Prostate gland (tissue), 2 donors: ENCODE data around the gene LRP2. TPM values are rescaled to one million over a fixed set of nuclear protein-coding genes. Genes with fewer than 3 reads are reported as not detected.
"Not testable (repeated sequence)": the region's sequence is repeated elsewhere in the genome, so short reads cannot be mapped to it uniquely, and the experiment has no call there.

ENCODE experiments used
- DNase-seq: peaks from one replicate; pipeline ENCODE4 v3.0.0-alpha.2; 2019; ENCODE audit warnings: low spot score
- H3K27ac ChIP-seq, 2 donors: fragments of 200-600 bp; sonication (generic); 2 replicates each; pipeline ENCODE4 v1.5.1; 2017 to 2019
- H3K27me3 ChIP-seq: fragments of 200-600 bp; sonication (generic); replicated peaks from 2 replicates; pipeline ENCODE4 v1.5.1; 2019; ENCODE audit not compliant: insufficient read depth
- H3K36me3 ChIP-seq, 2 donors: fragments of 200-600 bp; sonication (generic); 1 replicate in 1 of 2; 2 replicates in 1 of 2; pipeline versions ENCODE4 v1.5.1 to v1.8.1; 2017 to 2019
- H3K4me1 ChIP-seq: fragments of 200-600 bp; sonication (generic); replicated peaks from 2 replicates; pipeline ENCODE4 v1.5.1; 2019
- H3K4me3 ChIP-seq, 2 donors: fragments of 200-600 bp; sonication (generic); 2 replicates each; pipeline ENCODE4 v1.5.1; 2017 to 2019
- H3K9me3 ChIP-seq: fragments of 200-600 bp; sonication (generic); 2 replicates; pipeline ENCODE4 v1.5.1; 2017
- POLR2A ChIP-seq: fragments of 450-650 bp; IDR thresholded peaks from one replicate; pipeline ENCODE4 v1.6.1; 2016; ENCODE audit warnings: antibody characterized with exemption, mild to moderate bottlenecking
- POLR2AphosphoS5 ChIP-seq: sonication (generic); formaldehyde crosslinking; IDR thresholded peaks from one replicate; pipeline ENCODE4 v1.6.1; 2017; ENCODE audit warnings: antibody characterized with exemption
- WGBS: methylation state at CpG from one replicate; pipeline ENCODE4 v1.1.5; 2018; 5-methylcytosine and 5-hydroxymethylcytosine counted together
- intact Hi-C: fragments of 100-400 bp; cut with DNase I; formaldehyde crosslinking; loops from one replicate; pipeline ENCODE4 v1.14.2; 2022
- total RNA-seq, 2 donors: library from RNA; depleted of rRNA; stranded (reverse); fragments of >200 nt; gene quantifications; one replicate each; pipeline ENCODE4 v1.1.0, GENCODE V29; 2016
- TF ChIP-seq, protein P1 (sequence below), 4 experiments: fragments of 200-600 bp in 2 of 4; fragments of 450-650 bp in 2 of 4; sonication (generic) in 2 of 4; IDR thresholded peaks; 1 replicate in 3 of 4; 2 replicates in 1 of 4; pipeline ENCODE4 v1.5.1; 2016 to 2019; ENCODE audit warnings: antibody characterized with exemption in 4 of 4, mild to moderate bottlenecking in 2 of 4, moderate library complexity in 2 of 4

Gene LRP2
- 1 to 10 TPM; 1.6 to 9.5 TPM for total RNA-seq

DNA sequence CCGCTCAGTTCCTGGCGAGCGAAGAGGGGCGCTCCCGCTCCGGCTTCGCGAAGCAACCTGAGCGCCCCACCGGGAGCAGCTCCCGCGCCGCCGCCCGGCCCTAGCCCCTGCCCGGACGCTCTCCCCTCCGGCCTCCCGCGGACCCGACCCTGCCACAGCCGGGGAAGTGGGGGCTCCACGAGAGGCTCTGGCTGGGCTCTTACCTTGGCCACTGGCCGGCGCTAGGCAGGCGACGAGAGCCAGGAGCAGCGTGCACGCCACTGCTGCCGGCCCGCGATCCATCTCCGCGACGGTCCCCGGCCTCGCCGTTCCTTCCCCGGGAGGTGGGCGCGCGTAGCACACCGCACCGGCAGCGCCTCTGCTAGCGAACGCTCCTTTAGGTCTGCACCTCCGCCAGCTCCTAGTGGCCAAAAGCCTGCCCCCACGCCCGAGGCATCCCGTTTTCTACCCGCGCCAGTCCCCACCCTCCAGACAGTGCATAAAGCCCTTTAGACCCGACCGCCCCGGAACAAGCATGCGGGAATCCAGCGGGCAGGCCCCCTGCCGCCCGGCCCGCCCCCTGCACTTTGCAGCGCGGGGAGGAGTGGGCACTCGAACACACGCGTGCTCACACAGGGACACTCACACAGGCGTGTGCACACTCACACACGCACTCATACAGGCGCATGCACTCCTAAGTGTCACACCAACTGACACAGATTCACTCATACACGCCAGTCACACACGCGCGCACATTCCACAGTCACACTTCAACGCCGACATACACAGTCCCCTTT, at the start of gene LRP2:
Gene LRP2, minus strand, starts transcription at position 417 of the 776 bp plus-strand sequence. Its CDS starts 135 bp downstream, at position 282.
- intact Hi-C loops = no loop called here
- peaks cover 5% of the 10 kb centered on the region for H3K27me3 ChIP-seq
- no peak for DNase-seq
- H3K36me3 ChIP-seq = no peaks in the 10 kb centered on the region
- under 1% methylated on average over 48 of the region's 75 CpGs for WGBS
- no peaks in the 10 kb centered on the region for H3K9me3 ChIP-seq
- TF ChIP-seq, protein P1, sequence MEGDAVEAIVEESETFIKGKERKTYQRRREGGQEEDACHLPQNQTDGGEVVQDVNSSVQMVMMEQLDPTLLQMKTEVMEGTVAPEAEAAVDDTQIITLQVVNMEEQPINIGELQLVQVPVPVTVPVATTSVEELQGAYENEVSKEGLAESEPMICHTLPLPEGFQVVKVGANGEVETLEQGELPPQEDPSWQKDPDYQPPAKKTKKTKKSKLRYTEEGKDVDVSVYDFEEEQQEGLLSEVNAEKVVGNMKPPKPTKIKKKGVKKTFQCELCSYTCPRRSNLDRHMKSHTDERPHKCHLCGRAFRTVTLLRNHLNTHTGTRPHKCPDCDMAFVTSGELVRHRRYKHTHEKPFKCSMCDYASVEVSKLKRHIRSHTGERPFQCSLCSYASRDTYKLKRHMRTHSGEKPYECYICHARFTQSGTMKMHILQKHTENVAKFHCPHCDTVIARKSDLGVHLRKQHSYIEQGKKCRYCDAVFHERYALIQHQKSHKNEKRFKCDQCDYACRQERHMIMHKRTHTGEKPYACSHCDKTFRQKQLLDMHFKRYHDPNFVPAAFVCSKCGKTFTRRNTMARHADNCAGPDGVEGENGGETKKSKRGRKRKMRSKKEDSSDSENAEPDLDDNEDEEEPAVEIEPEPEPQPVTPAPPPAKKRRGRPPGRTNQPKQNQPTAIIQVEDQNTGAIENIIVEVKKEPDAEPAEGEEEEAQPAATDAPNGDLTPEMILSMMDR (IDR thresholded peaks at IDR 0.05) = no peak
- TF ChIP-seq POLR2A = no peak
- TF ChIP-seq POLR2AphosphoS5 = no peak
- H3K27ac ChIP-seq = no peak within 1 kb of the TSS
- H3K4me1 ChIP-seq = peaks cover 11% of the 10 kb centered on the region
- peak within 1 kb of the TSS; percentile 16 to 42 for H3K4me3 ChIP-seq

DNA sequence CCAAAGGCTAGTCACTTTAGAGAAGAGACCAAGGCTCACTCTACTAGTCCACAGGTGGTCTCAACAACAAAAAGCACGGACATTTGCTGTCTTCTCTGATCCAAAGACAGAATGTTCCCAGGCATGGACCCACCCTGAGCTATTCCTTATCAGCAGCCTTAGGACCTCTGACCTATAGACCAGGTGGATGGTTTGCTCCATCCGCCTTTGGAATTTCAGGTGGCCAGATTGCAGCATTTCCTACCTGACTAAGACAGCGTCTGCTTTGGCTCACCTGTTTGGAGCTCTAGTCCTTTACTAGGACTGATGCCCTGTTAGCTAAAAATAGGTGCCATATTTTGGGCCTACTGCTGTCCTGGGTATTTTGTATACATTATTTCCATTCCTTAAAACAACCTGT, 44.6 kb upstream of the LRP2 start:
- H3K36me3 ChIP-seq = no peaks in the 10 kb centered on the region
- H3K4me3 ChIP-seq = no peak overlapping the region
- 92% methylated on average over 3 of the region's 3 CpGs for WGBS
- no peak for DNase-seq
- no peaks in the 10 kb centered on the region for H3K27me3 ChIP-seq
- H3K9me3 ChIP-seq = no peaks in the 10 kb centered on the region
- no peak for TF ChIP-seq POLR2A
- TF ChIP-seq POLR2AphosphoS5 = no peak
- TF ChIP-seq, protein P1 (IDR thresholded peaks at IDR 0.05) = no peak
- H3K4me1 ChIP-seq = no peaks in the 10 kb centered on the region
- H3K27ac ChIP-seq = no peak overlapping the region
- intact Hi-C loops = no loop called here

DNA sequence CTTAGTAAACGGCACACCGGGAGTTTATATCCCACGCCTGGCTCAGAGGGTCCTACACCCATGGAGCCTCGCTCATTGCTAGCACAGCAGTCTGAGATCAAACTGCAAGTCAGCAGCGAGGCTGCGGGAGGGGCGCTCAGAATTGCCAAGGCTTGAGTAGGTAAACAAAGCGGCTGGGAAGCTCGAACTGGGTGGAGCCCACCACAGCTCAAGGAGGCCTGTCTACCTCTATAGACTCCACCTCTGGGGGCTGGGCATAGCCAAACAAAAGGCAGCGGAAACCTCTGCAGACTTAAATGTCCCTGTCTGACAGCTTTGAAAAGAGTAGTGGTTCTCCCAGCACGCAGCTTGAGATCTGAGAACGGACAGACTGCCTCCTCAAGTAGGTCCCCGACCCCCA, 37.2 kb upstream of the LRP2 start:
- H3K4me3 ChIP-seq, H3K27me3 ChIP-seq, H3K9me3 ChIP-seq, H3K36me3 ChIP-seq, DNase-seq, intact Hi-C loops, H3K4me1 ChIP-seq, H3K27ac ChIP-seq: not testable (repeated sequence)
- whole genome bisulfite sequencing = 77% methylated on average over 13 of the region's 13 CpGs

DNA sequence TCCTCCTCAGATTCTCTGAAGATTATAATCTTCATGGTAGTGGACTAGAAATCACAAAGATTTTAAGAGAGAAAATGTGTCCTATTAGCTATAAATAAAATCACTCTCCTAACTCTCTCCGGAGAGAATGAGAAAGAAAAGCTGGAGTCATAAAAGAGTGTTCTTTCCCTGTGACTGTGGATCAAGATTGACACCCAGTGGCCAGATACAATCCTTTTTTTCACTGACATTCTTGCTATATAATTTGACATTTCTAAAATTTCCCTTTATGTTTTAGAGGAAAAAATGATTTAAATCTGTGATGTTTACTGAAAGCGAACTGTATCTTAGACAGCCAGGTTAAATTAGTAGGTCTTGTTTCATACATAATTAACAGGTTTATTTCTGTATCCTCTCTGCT, 35.4 kb upstream of the LRP2 start:
- no peak overlapping the region for H3K4me3 ChIP-seq
- no peaks in the 10 kb centered on the region for H3K9me3 ChIP-seq
- TF ChIP-seq, protein P1 (IDR thresholded peaks at IDR 0.05) = peak in 3 of 4 experiments; percentile 22 to 42 (median 42)
- no peak for TF ChIP-seq POLR2A
- no peaks in the 10 kb centered on the region for H3K27me3 ChIP-seq
- no peak overlapping the region for H3K27ac ChIP-seq
- intact Hi-C loops = no loop called here
- H3K4me1 ChIP-seq = no peaks in the 10 kb centered on the region
- DNase-seq = no peak
- WGBS = 36% methylated on average over 2 of the region's 2 CpGs
- H3K36me3 ChIP-seq = no peaks in the 10 kb centered on the region

DNA sequence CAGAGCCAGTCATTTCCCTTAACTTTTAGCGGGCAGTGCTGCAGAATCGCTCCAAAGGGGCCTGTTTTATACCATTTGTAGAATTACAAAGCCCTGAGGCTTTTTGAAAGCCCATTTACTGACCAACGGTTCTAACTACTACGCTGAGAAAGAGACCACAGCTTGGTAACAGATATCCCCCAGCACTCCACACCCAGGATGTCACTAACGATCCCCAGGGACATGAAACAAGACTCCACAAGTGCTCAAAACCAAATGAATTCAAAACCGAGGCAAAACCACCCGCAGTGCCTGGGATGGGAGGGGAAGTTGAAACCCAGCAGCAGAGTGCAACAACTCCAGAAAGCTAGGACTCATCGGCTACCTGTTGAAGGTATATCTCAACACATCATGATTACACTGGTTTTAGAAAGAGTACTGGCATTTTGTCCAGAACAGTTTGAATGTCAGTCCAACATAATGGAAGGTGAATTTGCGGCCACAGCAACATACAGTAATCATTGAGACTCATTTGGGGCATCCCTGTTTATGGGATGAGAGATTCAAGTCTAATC, 33.6 kb upstream of the LRP2 start:
- Histone ChIP-seq H3K4me3 (no peak overlapping the region), H3K27me3 (no peaks in the 10 kb centered on the region), H3K36me3 (no peaks in the 10 kb centered on the region), H3K4me1 (no peaks in the 10 kb centered on the region), H3K9me3 (no peaks in the 10 kb centered on the region), H3K27ac (no peak overlapping the region)
- 83% methylated on average over 9 of the region's 9 CpGs for WGBS
- TF ChIP-seq, protein P1 (IDR thresholded peaks at IDR 0.05) = no peak
- no peak for TF ChIP-seq POLR2AphosphoS5
- DNase-seq = no peak
- intact Hi-C loops = no loop called here
